IPS DF 4.7 (cell line): ENCODE data around the gene NPTN.

Experiments used
- DNase-seq: peaks from one replicate; pipeline ENCODE4 v3.0.0-alpha.2; 2013; ENCODE audit warnings: low spot score; ENCODE audit errors: extremely low read depth

NPTN gene

DNA sequence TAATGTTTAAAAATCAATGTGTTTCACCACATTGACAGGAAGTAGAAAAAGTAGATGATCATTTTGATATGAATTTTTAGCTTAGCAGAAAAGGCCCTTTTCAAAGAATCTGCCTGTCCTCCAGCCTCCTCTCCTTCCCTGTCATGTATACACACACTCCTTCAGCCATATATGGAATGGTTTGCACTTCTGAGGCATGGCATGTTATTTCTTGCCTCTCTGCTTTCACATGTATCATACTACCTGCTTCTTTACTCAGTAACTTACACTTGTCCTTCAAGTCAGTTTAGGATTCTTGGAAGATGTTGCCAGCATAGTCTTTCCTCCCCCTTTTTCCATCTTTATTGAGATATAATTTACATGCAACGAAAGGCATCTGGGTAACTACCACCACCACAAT lies 111.2 kb downstream of the NPTN start:
- DNase-seq: no peak

DNA sequence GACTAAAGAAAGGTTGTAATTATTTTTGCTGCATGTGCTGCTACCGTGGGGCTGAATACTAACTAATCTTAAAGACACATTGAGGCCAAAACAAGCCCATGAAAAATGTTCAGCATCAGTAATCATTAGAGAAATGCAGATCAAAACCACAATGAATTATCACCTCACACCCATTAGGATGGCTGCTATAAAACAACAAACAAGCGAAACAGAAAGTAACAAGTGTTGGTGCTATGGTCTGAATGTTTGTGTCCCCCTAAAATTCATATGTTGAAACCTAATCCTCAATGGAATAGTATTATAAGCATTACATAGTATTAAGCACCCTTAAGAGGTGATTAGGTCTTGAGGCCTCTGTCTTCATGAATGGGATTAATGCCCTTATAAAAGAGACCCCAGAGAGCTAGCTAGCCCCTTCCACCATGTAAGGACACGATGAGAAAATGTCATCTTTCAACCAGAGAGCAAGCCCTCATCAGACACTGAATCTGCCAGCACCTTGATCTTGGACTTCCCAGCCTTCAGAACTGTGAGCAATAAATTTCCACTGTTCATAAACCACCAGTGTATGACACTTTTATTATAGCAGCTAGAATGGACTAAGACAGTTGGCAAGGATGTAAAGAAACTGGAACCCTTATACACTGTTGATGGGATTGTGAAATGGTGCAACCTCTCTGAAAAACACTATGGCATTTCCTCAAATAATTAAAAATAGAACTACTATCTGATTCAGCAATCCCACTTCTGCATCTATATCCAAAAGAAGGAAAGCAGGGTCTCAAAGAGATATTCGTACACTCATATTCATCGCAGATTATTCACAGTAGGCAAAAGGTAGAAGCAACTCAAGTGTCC lies 114.1 kb downstream of the NPTN start:
- no peak for DNase-seq

DNA sequence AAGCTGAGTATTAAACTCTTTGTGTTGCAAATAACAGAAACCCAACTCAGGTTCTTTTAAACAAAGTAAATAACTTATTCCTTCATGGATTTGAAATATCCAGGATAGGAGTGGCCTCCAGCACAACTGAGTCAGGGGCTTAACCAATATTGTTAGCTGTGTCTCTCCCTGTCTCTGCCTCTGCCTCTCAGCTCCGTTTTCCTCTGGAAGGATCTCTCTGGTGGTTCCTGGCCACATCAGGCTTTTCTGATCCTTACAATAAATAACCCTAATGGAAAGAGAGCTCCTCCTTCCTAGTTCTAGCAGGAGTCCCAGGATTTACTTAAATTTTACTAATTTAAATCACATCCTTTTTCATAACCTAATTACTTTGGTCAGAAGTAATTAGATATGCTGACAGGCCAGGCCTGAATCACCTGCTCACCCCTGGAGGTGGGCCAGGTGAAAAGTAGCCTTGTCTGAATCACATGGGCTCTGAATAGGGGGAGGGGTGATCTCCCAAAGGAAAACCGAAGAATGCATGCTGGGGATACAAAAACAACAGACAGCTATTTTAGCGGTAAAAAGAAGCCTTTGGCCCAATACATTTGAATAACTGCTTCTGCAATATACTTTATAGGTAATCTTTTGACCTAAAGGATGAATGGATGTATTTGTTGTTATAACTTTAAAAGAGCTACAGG lies 114.9 kb downstream of the NPTN start:
- DNase-seq: peak; percentile 30

DNA sequence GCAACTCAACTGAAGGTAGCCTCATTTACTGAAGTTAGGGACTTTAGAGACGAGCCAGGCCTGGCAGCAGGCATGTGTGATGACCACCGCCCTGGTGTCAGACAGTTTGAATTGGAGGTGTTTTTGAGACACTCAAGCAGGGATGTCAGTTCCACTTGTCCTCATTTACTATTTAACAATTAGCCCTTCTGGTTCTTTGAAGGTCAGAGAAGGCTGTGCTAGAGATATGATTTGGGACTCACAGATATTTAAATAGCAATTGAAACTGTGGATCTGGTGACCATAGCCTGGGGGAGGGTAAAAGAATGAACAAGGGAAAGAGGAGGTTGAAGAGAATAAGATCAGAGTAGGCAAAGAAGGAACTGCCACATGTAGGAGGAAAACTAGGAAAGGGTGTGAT lies 115.6 kb downstream of the NPTN start:
- DNase-seq: no peak

DNA sequence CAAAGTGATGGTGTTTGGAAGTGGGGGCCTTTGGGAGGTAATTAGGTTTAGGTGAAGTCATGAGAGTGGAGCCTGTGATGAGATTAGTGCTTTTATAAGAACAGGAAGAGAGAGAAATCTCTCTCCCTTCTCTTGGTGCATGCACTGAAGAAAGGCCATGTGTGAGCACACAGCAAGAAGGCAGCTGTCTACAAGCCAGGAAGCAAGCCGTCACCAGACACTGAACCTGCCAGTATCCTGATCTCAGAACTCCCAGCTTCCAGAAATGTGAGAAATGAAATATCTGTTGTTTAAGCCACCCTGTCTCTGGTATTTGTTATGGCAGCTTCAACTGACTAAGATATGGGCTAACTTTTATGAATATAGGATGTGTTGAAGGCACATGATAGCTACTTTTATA lies 117.7 kb downstream of the NPTN start:
- no peak for DNase-seq
